Neural progenitor cell (in vitro differentiated cells): ENCODE measurements around the gene CCNB1IP1.

Experiments
- EZH2 ChIP-seq: fragments of 200-600 bp; sonication (generic); IDR thresholded peaks from 2 replicates; pipeline ENCODE4 v1.6.1; 2017; ENCODE audit warnings: antibody characterized with exemption, mild to moderate bottlenecking, moderate library complexity
- EZH2phosphoT487 ChIP-seq: fragments of 200-600 bp; sonication (generic); IDR thresholded peaks from 2 replicates; pipeline ENCODE4 v1.6.1; 2017; ENCODE audit warnings: antibody characterized with exemption
- TF ChIP-seq, protein P1 (sequence below): fragments of 200-600 bp; sonication (generic); IDR thresholded peaks from 2 replicates; pipeline ENCODE4 v1.5.1; 2017; ENCODE audit warnings: antibody characterized with exemption, mild to moderate bottlenecking

DNA sequence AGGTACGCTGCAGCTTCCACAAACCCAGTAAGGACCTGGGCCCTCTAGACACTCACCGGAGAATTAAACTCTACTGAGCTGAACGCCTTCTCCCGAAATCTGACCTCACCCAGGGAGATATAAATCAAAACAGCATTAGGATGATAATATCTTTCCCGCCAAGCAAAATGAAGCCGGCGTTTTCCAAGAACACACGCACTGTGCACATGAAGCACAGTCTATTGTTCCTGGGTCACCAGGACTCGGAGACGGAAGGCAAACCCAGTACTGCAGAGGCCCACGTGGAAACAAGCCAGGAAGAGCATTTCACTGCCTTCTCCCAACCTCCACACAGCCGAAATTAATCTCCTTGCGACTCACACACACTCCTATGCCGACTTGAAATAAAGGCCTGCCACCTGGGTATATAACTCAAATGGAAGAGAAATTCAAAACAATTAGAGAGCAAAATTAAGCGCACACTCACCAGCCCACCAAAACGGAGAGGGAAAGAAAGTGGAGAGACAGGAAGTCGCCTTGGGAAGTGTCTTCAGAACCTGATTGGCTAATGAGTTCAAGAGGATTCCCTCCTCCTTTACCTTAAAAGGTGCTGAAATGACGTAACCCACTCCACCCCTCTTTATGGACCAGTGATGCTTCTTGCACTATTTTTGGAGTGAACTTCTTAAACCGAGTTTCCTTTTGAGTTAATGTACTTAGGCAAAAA lies at the start of gene CCNB1IP1:
- no peak for TF ChIP-seq EZH2phosphoT487
- TF ChIP-seq, protein P1, sequence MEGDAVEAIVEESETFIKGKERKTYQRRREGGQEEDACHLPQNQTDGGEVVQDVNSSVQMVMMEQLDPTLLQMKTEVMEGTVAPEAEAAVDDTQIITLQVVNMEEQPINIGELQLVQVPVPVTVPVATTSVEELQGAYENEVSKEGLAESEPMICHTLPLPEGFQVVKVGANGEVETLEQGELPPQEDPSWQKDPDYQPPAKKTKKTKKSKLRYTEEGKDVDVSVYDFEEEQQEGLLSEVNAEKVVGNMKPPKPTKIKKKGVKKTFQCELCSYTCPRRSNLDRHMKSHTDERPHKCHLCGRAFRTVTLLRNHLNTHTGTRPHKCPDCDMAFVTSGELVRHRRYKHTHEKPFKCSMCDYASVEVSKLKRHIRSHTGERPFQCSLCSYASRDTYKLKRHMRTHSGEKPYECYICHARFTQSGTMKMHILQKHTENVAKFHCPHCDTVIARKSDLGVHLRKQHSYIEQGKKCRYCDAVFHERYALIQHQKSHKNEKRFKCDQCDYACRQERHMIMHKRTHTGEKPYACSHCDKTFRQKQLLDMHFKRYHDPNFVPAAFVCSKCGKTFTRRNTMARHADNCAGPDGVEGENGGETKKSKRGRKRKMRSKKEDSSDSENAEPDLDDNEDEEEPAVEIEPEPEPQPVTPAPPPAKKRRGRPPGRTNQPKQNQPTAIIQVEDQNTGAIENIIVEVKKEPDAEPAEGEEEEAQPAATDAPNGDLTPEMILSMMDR = no peak
- TF ChIP-seq EZH2 = no peak
